Measurements from ENCODE around the gene FBXO10.
"Not testable (repeated sequence)": the region's sequence is repeated elsewhere in the genome, so short reads cannot be mapped to it uniquely, and the experiment has no call there.

The FBXO10 gene

DNA sequence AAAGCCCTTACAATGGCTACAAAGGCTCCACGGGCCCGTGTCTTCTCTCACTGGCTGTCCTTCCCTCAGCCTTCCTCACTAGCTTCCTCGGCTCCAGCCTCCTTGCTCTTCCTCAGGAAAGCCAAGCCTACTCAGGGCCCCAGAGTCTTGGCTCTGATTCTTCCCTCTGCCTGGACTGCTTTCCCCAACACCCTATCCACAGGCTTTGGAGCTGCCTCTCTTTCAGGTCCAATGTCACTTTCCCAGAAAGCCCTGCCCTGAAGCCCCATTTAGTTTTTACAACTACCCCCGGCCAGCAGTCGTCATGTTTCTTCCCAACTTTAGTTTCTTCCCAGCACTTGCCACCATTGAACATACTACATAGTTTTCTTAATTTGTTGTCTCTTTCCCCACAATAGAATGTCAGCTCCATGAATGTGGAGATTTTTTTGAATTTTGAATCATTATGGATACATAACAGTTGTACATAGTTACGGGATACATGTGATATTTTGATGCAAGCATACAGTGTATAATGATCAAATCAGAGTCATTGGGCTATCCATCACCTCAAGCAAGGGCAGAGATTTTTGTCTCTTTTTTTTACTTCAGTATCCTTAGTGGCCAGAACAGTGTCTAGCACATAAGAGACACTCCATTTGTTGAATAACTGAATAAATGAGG lies 33.7 kb upstream of the FBXO10 start:
- H3K27ac Mint-ChIP-seq = no peak overlapping the region
- H3K4me3 Mint-ChIP-seq = no peak overlapping the region
- no peaks in the 10 kb centered on the region for H3K4me1 Mint-ChIP-seq (ENCODE audit: low read depth)
- no peaks in the 10 kb centered on the region for H3K9me3 Mint-ChIP-seq
- peaks cover 24% of the 10 kb centered on the region for H3K27me3 Mint-ChIP-seq
- no peaks in the 10 kb centered on the region for H3K36me3 Mint-ChIP-seq (ENCODE audit: low read depth)

DNA sequence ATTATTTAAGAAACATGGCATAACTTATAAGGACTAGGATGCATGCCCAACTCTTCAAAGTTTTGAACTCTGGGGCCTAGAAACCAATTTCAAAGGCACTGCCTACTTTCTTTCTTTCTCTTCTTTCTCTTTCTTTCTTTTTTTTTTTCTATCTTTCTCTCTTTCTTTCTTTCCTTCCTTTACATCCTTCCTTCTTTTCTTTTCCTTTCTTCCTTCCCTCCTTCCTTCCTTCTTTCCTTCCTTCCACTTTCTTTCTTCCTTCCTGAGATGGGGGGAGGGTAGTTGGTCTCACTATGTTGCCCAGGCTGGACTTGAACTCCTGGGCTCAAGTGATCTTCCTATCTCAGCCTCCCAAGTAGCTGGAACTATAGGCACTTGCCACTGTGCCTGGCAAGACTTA lies 32.1 kb upstream of the FBXO10 start:
- H3K4me3 Mint-ChIP-seq = no peak overlapping the region
- H3K36me3 Mint-ChIP-seq (ENCODE audit: low read depth) = no peaks in the 10 kb centered on the region
- H3K4me1 Mint-ChIP-seq (ENCODE audit: low read depth) = no peaks in the 10 kb centered on the region
- no peak overlapping the region for H3K27ac Mint-ChIP-seq
- peaks cover 29% of the 10 kb centered on the region for H3K27me3 Mint-ChIP-seq
- H3K9me3 Mint-ChIP-seq = no peaks in the 10 kb centered on the region

DNA sequence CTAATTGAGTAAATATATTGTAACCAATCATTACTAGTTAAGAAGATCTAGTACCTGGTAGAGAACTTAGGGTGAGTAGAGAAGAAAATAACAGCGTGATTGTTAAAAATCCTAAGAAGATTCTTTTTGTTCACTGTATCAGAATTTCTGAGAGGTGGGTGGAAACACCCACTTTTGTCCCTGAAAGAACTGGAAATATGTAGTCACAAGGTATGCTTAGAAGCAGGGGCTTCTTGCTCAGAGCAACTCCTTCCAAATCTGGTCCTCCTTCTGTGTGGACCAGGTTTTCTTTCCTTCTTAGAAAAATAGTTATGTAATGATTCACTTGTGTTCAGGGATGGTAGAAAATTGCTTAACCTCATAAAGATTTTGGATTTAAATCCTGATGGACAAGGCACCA lies 28.1 kb upstream of the FBXO10 start:
- Mint-ChIP-seq H3K4me3 (no peak overlapping the region), H3K9me3 (no peaks in the 10 kb centered on the region), H3K36me3 (ENCODE audit: low read depth) (no peaks in the 10 kb centered on the region), H3K27me3 (peaks cover 34% of the 10 kb centered on the region), H3K4me1 (ENCODE audit: low read depth) (no peaks in the 10 kb centered on the region), H3K27ac (no peak overlapping the region)

DNA sequence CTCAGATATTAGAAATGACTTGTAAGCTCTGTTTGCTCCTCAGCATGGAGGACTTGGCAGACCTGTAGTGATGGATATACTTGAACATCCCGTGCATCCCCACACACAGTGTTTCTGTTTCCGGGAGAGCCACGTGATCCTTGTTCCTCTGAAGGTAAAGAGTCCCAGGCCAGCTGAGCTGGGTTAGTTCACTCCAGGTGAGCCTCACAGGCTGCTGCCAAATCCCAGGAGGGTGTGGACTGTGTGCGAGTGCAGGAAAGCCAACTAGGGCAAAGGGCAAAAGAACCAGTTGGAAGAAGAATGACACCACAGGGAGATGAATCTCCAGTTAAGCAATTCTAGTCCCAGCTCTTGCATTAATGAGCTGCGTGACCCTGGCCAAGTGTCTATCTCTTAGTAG lies 26.6 kb upstream of the FBXO10 start:
- no peaks in the 10 kb centered on the region for H3K4me1 Mint-ChIP-seq (ENCODE audit: low read depth)
- no peak overlapping the region for H3K27ac Mint-ChIP-seq
- H3K27me3 Mint-ChIP-seq = peaks cover 31% of the 10 kb centered on the region
- no peaks in the 10 kb centered on the region for H3K9me3 Mint-ChIP-seq
- no peaks in the 10 kb centered on the region for H3K36me3 Mint-ChIP-seq (ENCODE audit: low read depth)
- H3K4me3 Mint-ChIP-seq = no peak overlapping the region

DNA sequence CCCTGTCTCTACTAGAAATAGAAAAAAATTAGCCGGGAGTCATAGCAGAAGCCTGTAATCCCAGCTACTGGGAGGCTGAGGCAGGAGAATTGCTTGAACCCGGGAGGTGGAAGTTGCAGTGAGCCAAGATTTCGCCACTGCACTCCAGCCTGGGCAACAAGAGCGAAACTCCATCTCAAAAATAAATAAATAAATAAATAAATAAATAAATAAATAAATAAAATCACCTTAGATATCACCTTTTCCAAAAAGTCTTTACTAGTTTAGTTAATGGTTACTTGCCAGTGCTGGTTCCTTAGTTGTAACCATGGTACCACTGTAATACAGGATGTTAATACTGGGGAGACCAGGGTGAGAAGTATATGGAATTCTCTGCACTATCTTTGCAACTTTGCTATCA lies 25.9 kb upstream of the FBXO10 start:
- not testable (repeated sequence) for H3K36me3 Mint-ChIP-seq (ENCODE audit: low read depth); H3K9me3 Mint-ChIP-seq; H3K4me3 Mint-ChIP-seq; H3K27ac Mint-ChIP-seq; H3K4me1 Mint-ChIP-seq (ENCODE audit: low read depth)
- peaks cover 29% of the 10 kb centered on the region for H3K27me3 Mint-ChIP-seq

DNA sequence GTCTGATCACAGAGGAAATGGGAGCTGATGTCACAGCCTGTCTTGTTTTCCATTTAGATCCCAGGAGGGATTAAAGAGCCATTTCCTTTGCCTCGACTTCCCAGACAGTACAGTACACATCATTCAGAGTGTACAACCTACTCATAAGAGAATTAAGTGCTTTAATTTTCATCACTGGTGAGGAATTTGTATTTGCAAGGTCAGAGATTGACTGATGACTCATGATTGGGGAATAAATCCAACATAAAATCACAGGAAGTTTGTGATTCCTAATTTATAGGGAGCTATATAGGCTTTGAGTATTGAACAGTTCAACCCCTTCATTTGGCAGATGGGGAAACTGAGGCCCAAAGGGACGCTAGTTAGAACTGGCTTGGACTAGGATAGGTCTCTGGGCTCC lies 20.3 kb upstream of the FBXO10 start:
- Mint-ChIP-seq H3K4me1 (ENCODE audit: low read depth) (peaks cover 25% of the 10 kb centered on the region), H3K9me3 (no peaks in the 10 kb centered on the region), H3K27ac (no peak overlapping the region), H3K27me3 (peaks cover 17% of the 10 kb centered on the region), H3K36me3 (ENCODE audit: low read depth) (peaks cover 12% of the 10 kb centered on the region), H3K4me3 (no peak overlapping the region)

DNA sequence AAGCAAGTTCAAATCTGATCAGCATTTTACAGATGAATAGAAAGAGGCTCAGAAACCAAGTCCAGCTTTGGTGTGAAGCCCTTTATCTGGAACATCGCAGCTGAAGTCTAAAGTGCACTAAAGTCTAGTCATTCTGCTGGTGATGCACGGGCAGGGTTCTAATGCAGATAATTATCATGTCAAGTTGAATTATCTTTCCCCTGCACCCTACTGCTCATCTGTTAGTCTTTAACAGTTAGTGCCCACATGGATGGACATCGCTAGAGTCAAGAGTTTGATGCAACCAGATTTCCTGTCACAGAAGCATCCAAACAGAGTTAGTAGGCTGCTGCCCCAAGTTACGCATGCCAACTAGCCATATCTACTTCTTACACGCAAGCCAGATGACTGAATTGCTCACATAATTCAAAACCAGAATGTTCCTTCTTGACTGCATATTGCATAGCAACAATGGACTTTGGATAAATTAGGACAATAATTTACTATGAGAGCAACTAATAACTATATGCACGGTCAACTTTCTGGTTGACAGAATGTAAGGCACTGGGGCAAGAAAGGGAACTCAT lies 17.8 kb upstream of the FBXO10 start:
- Mint-ChIP-seq H3K9me3 (no peaks in the 10 kb centered on the region), H3K36me3 (ENCODE audit: low read depth) (peaks cover 28% of the 10 kb centered on the region), H3K4me1 (ENCODE audit: low read depth) (peaks cover 41% of the 10 kb centered on the region), H3K4me3 (peak overlapping the region; percentile 35), H3K27ac (no peak overlapping the region), H3K27me3 (peaks cover 14% of the 10 kb centered on the region)

DNA sequence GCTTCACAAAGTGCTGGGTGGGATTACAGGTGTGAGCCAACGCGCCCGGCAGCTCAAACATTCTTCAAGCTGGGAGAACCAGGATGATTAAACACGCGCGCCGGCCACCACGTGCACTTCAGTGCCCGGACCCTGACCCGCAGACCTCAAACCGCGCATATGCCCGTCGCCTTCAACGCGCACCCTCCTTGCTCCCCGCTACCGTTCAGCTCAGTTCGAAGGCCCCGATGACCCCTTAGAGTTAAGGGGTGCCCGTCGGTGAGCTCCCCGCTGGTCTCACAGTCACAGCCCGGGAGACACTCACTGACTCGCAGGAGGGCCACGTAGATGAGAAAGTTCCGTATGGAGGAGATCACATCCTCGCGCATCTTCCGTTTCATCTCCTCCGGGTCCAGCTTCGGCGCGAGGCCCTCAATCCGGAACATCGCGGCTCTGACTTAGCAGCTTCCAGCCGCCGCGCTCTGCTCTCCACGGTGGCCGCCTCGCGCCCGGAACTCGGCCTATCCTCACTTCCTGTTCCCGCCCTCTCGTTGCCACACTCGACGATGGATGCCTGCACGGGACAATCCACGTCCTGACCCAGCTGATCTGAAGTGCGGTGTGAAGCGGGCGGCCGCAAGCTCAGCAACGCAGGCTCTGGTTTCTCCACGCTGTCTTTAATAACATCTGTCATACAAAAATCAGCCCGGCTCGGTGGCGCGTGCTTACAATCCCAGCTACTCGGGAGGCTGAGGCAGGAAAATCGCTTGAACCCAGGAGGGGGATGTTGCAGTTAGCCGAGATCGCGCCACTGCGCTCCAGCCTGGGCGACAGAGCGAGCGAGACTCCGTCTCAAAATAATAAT lies 16.1 kb upstream of the FBXO10 start, which contains the start of gene TOMM5:
Gene TOMM5 (minus strand): TSS at position 490 of the 844 bp plus-strand sequence. CDS start 65 bp downstream, at position 425.
- peak within 1 kb of the TSS; percentile 96 for H3K4me3 Mint-ChIP-seq
- peaks cover 14% of the 10 kb centered on the region for H3K27me3 Mint-ChIP-seq
- peaks cover 43% of the 10 kb centered on the region for H3K36me3 Mint-ChIP-seq (ENCODE audit: low read depth)
- peak within 1 kb of the TSS; percentile 99 for H3K27ac Mint-ChIP-seq
- H3K9me3 Mint-ChIP-seq = no peaks in the 10 kb centered on the region
- peaks cover 45% of the 10 kb centered on the region for H3K4me1 Mint-ChIP-seq (ENCODE audit: low read depth)

DNA sequence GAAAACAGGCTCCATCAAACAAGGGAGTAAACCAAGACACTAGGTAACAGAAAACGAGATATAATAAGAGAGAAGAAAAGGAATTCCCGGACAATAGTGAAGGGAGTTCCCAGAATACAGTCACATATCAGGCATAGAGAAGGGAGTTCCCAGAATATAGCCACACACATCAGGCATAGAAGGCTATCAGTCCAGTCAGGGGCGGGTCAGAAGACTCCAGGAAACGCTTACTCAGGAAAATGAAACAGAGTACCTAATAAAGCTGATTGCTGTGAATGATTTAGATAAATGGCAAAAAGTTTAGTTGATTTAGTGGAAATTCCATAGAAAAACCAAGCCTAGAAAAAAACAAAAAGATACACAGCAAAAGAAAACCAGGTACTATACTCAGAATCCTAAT lies 11.3 kb upstream of the FBXO10 start:
- no peak overlapping the region for H3K4me3 Mint-ChIP-seq
- no peaks in the 10 kb centered on the region for H3K27me3 Mint-ChIP-seq
- H3K27ac Mint-ChIP-seq = peak overlapping the region; percentile 27
- no peaks in the 10 kb centered on the region for H3K9me3 Mint-ChIP-seq
- H3K36me3 Mint-ChIP-seq (ENCODE audit: low read depth) = peaks cover 83% of the 10 kb centered on the region
- H3K4me1 Mint-ChIP-seq (ENCODE audit: low read depth) = peaks cover 39% of the 10 kb centered on the region

DNA sequence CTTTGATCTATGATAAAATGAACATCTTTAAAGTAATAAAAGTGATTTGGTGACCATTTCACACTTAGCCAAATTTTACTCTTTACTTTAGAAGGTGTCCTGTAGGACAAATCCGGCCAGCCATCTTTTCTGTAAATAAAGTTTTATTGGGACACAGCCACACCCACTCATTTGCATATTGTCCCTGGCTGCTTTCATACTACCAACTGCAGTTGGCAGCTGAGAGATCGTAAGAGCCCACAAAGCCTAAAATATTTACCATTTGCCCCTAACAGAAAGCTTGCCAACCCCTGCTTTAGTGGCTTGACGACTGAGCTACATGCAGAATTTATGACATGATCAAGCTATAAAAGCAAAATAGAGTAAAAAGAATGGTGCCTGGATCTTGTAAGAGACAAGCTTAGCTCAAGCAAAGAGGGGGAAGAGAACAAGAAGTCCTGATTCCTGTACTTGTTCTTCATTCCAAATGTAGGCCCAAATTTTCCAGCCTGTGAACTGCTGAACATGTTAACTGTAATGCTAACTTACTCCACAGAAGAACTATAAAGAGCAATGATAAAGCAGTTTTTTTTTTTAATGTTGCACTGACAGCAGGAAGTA lies 7.4 kb upstream of the FBXO10 start:
- peaks cover 75% of the 10 kb centered on the region for H3K36me3 Mint-ChIP-seq (ENCODE audit: low read depth)
- no peak overlapping the region for H3K4me3 Mint-ChIP-seq
- H3K9me3 Mint-ChIP-seq = no peaks in the 10 kb centered on the region

DNA sequence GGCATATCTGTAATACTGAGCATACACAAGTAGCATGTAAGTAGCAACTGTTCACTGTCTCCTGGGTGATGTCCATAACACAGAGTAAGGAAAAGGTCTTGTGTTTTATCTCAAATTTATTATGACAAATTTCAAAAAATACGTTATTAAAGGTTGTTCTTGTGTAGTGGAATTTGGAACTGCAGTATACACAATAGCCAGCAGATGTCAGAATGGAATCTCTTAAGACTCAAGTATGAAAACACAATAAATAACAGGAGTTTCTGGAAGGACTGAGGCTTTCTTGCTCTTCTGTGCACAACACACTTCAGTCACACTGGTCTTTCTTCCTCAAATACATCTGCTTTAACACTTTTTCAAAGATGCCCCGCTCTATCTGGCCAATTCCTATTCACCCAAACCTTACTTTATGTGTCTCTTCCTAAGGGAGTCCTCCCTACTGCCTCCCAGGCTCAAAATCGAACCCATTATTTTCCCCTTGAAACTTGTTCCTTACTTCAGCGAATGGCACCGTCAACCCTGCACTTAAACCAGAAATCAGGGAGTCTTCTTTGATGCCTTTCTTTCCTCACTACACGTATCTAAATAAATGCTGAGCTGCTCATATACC lies 6.5 kb upstream of the FBXO10 start:
- Mint-ChIP-seq H3K27ac (no peak overlapping the region), H3K36me3 (ENCODE audit: low read depth) (peaks cover 72% of the 10 kb centered on the region), H3K9me3 (no peaks in the 10 kb centered on the region), H3K4me1 (ENCODE audit: low read depth) (peaks cover 13% of the 10 kb centered on the region), H3K4me3 (no peak overlapping the region), H3K27me3 (no peaks in the 10 kb centered on the region)

More for the DNA sequence above, 7.4 kb upstream of the FBXO10 start:
- no peaks in the 10 kb centered on the region for H3K27me3 Mint-ChIP-seq
- H3K4me1 Mint-ChIP-seq (ENCODE audit: low read depth) = peaks cover 13% of the 10 kb centered on the region
- no peak overlapping the region for H3K27ac Mint-ChIP-seq

DNA sequence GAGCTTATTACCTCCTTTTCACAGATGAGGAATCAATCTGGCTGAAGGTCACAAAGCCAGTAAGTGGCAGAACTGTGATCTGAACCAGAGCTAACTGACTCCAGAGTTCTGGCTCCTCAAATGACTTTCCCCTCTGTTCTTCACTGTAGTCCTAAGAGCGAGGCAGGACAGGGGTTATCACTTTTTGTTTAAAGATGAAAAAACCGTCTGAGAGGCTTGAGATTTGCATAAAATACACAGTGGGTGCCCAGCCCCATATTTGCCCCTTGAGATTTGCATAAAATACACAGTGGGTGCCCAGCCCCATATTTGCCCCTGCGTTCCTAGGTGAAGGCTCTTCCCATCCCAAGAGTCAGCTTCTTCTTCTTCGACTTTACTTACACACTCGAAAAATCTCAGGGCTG lies 667 bp downstream of the FBXO10 start:
- Mint-ChIP-seq H3K4me1 (ENCODE audit: low read depth) (peaks cover 23% of the 10 kb centered on the region), H3K4me3 (peak overlapping the region; percentile 69), H3K27ac (peak overlapping the region; percentile 46), H3K9me3 (no peaks in the 10 kb centered on the region), H3K27me3 (no peaks in the 10 kb centered on the region), H3K36me3 (ENCODE audit: low read depth) (peaks cover 46% of the 10 kb centered on the region)

DNA sequence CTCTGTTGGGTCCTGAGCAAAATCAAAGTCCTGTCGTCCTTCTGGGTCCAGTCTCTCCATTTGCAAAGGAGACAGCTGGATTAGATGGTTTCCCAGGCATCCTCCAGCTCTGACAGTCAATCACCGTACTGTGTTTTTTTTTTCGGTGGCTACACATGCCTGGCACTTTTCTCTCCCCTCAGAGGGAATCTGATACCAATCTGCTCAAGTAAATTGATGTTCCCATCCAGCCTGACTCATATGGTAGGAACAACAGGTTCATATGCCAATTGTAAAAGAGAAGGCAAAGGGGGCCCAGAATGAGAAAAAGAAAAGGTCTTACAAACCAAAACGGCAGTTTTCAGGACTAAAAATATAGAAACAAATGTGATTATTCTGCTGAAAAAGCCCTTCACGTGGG lies 1.2 kb downstream of the FBXO10 start:
- H3K4me1 Mint-ChIP-seq (ENCODE audit: low read depth) = peaks cover 23% of the 10 kb centered on the region
- H3K4me3 Mint-ChIP-seq = no peak overlapping the region
- peaks cover 45% of the 10 kb centered on the region for H3K36me3 Mint-ChIP-seq (ENCODE audit: low read depth)
- H3K27me3 Mint-ChIP-seq = no peaks in the 10 kb centered on the region
- H3K9me3 Mint-ChIP-seq = no peaks in the 10 kb centered on the region
- H3K27ac Mint-ChIP-seq = no peak overlapping the region

DNA sequence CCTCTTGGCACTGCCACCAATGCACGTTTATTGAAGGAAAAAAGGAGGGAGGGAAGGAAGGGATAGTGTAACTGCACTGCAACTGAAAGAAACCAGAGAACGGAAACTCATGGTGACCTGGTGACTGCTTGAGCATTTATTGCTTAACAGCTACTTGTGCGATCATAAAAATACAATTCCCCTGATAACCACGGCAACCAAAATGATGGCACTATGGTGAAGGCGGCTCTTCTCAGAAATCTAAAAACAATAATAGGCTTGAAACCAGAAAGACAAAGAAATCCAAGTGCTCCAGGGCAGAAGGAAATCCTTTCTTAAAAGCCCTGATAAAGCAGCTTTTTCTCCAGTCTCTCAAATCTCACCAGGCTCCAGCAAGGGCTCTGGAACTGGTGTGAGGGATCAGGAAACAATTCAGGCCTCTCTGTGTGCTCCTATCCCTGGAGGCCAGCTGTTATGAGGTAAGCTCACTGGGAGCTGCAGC lies 1.9 kb downstream of the FBXO10 start:
- Mint-ChIP-seq H3K4me1 (ENCODE audit: low read depth) (peaks cover 23% of the 10 kb centered on the region), H3K9me3 (no peaks in the 10 kb centered on the region), H3K27me3 (no peaks in the 10 kb centered on the region), H3K27ac (no peak overlapping the region), H3K4me3 (no peak overlapping the region), H3K36me3 (ENCODE audit: low read depth) (peaks cover 46% of the 10 kb centered on the region)
